HUES64 (cell line): ENCODE data around the gene TBC1D8.

Experiments used
- H3K27ac ChIP-seq: 2 replicates; pipeline ENCODE4 v1.7.0; 2013; ENCODE audit warnings: low read depth, low read length, inconsistent platforms
- H3K27me3 ChIP-seq: 2 replicates; pipeline ENCODE4 v1.6.1; 2013; ENCODE audit warnings: mild to moderate bottlenecking, low read length; ENCODE audit not compliant: insufficient read depth
- H3K36me3 ChIP-seq: 2 replicates; pipeline ENCODE4 v1.6.1; 2013; ENCODE audit warnings: mild to moderate bottlenecking, low read length; ENCODE audit not compliant: insufficient read depth
- H3K4me1 ChIP-seq: 2 replicates; pipeline ENCODE4 v1.6.1; 2013; ENCODE audit warnings: mild to moderate bottlenecking, low read length, moderate library complexity; ENCODE audit not compliant: insufficient read depth
- H3K4me3 ChIP-seq: 2 replicates; pipeline ENCODE4 v1.5.1; 2013; ENCODE audit warnings: mild to moderate bottlenecking, low read length, moderate library complexity
- H3K9ac ChIP-seq: 2 replicates; pipeline ENCODE4 v1.6.1; 2013; ENCODE audit warnings: mild to moderate bottlenecking, low read depth, low read length
- H3K9me3 ChIP-seq: 2 replicates; pipeline ENCODE4 v1.6.1; 2013; ENCODE audit warnings: low read depth, low read length; ENCODE audit not compliant: insufficient read depth
- WGBS: fragments of 150-250, 120-280 bp; methylation state at CpG from one replicate; pipeline ENCODE4 v1.1.7; 2013; ENCODE audit warnings: missing lambda C conversion rate; 5-methylcytosine and 5-hydroxymethylcytosine counted together

The TBC1D8 gene

DNA sequence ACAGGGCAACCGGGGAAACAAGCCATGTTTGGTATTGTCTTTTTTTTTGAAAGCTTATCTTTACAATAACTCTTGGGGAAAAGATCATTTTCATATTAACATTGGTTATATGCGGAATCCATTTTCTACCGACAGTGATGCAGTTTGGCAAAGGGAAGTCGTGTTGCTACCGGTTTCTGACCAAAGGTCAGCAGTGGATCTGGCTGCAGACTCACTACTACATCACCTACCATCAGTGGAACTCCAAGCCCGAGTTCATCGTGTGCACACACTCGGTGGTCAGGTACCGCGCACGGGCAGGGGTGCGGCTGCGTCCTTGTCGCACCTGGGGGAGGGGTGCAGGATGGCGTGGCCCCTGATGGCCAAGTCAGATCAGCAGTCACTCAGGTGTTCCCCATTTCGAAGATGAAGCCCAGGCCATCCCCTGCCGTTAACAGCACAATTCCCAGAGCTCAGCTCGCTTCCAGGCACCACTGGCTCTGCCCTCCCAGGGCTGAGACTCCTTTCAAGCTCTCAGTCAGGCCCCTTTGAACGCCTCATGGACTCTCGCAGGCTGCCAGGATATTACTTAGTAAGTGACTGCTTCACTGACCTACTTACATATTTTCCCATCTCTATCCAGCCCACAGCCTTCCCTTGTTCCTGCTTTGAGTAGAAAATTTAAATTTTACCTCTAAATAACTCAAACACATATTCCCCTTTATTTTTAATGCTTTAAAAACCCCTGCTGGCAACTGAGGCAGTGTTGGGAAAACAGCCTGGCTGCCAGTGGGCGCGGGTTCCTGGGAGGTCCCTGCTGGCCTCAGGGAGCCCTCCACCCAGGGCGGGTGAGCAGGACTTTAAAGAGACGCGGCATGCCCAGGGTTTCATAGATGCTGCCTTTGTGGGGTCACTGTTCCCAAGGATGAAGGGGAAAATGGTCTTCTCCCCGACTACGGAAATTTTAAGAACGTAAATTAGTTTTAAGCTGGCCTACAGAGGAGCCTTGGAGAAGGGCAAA is 182.7 kb downstream of the TBC1D8 start:
- Histone ChIP-seq H3K27ac (no peak overlapping the region), H3K4me1 (no peaks in the 10 kb centered on the region)
- 93% methylated on average over 28 of the region's 28 CpGs for WGBS

DNA sequence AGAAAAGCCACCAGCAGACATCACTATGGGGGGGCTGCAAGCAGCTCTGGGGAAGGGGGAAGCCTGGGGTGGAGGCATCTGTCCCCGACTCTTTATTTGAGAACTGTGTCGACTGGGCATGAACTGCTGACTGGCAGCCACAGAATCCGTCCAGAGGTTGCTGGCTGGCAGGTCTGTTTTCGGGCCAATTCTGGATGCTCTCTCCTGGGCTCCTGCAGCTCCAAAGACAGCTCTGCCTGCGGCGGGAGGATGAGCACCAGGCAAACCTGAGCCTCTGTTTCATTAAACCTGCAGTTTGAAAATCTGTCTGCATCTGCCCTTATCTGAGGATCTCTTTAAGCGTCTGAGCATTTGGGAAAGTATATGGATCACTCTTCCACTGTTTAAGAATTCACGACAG is 183.5 kb downstream of the TBC1D8 start:
- Histone ChIP-seq H3K4me1 (no peaks in the 10 kb centered on the region), H3K27me3 (no peaks in the 10 kb centered on the region), H3K9me3 (no peaks in the 10 kb centered on the region), H3K36me3 (no peaks in the 10 kb centered on the region), H3K27ac (no peak overlapping the region), H3K9ac (no peak overlapping the region), H3K4me3 (no peak overlapping the region)
- 91% methylated on average over 8 of the region's 8 CpGs for WGBS

More for the DNA sequence above, 182.7 kb downstream of the TBC1D8 start:
- Histone ChIP-seq H3K27me3 (no peaks in the 10 kb centered on the region), H3K36me3 (no peaks in the 10 kb centered on the region), H3K9me3 (no peaks in the 10 kb centered on the region), H3K9ac (no peak overlapping the region), H3K4me3 (no peak overlapping the region)

DNA sequence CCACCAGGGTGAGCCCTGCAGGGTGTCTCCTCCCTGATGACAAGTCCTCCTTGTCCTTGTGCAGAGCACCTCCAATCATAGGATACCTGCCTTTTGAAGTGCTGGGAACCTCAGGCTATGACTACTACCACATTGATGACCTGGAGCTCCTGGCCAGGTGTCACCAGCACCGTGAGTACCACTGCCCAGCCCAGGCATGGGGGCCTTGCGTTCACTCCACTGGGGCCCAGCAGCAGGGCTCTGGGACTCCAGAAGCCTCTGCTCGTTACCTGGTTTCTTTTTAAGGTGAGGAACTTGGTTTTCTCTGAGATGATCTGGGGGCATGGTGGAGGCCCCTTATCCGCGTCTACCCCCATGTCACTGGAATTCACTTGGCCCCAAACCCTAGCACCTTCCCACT is 185.6 kb downstream of the TBC1D8 start:
- Histone ChIP-seq H3K36me3 (no peaks in the 10 kb centered on the region), H3K9ac (no peak overlapping the region), H3K27ac (no peak overlapping the region), H3K4me1 (no peaks in the 10 kb centered on the region), H3K27me3 (no peaks in the 10 kb centered on the region), H3K4me3 (no peak overlapping the region), H3K9me3 (no peaks in the 10 kb centered on the region)
- WGBS: 96% methylated on average over 5 of the region's 5 CpGs

DNA sequence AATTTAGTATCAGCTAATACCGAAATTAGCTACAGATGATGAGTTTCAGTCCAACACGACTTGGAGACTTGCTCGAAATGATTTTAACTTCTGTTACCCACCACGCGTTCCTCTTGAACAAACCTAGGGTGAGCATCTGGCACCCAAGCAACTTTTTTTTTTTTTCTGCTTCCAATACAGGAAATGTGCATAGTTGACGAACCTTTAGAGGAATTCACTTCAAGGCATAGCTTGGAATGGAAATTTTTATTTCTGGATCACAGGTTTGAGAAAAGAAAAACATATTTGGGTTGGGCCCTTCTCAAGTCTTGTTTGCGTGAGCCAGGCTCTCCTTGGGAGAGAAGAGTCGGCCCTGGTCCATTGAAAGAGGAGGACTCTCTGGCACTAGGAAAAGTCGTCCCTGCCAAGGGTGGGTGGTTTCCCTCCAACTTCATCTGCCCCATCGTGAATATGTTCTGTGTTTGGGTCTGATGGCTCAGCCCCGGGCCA is 186.5 kb downstream of the TBC1D8 start:
- H3K27me3 ChIP-seq: no peaks in the 10 kb centered on the region
- H3K4me3 ChIP-seq: no peak overlapping the region
- H3K9me3 ChIP-seq: no peaks in the 10 kb centered on the region
- no peak overlapping the region for H3K27ac ChIP-seq
- no peaks in the 10 kb centered on the region for H3K36me3 ChIP-seq
- H3K9ac ChIP-seq: no peak overlapping the region
- no peaks in the 10 kb centered on the region for H3K4me1 ChIP-seq
- WGBS: 86% methylated on average over 11 of the region's 11 CpGs

DNA sequence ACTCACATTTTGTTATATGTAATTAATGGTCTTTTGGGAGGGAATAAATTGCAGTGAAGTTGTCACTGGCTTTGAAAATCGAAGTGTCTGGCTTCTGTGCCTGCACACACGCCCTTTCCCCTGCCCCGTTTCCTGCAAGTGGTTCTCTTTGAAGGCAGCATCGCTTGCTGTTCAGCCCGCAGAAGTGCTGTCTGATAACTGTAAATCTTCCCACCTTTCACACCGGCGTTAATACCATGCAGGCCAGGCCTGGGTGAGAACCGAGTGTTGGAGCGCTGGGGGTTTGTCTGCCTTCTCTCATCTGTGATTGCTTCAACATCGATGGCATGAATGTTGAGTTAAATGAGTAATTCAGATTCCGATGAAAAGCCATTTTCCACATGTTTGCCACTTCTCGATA is 187.0 kb downstream of the TBC1D8 start:
- Histone ChIP-seq H3K27me3 (no peaks in the 10 kb centered on the region), H3K9me3 (no peaks in the 10 kb centered on the region), H3K9ac (no peak overlapping the region), H3K4me1 (no peaks in the 10 kb centered on the region), H3K27ac (no peak overlapping the region), H3K36me3 (no peaks in the 10 kb centered on the region), H3K4me3 (no peak overlapping the region)
- 93% methylated on average over 12 of the region's 12 CpGs for WGBS

DNA sequence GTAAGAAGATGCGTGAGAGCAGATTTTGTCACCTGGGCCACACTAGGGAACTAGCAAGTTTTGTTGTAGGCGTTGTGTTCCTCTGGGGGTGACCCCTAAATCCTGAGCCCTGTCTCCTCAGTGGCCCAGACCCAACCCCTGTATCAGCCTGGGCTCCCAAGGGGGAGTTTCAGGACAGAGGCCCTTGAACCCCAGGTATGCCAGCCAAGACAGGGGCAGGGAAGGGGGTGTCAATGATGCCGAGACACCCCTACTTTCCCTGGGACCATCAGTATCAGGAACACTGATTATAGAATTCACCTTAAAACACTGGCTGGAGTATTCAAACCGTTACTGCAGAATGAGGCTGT is 188.2 kb downstream of the TBC1D8 start:
- H3K27ac ChIP-seq: no peak overlapping the region
- H3K9ac ChIP-seq: no peak overlapping the region
- H3K4me3 ChIP-seq: no peak overlapping the region
- H3K27me3 ChIP-seq: no peaks in the 10 kb centered on the region
- H3K36me3 ChIP-seq: no peaks in the 10 kb centered on the region
- H3K9me3 ChIP-seq: no peaks in the 10 kb centered on the region
- H3K4me1 ChIP-seq: no peaks in the 10 kb centered on the region
- WGBS: 83% methylated on average over 4 of the region's 4 CpGs

DNA sequence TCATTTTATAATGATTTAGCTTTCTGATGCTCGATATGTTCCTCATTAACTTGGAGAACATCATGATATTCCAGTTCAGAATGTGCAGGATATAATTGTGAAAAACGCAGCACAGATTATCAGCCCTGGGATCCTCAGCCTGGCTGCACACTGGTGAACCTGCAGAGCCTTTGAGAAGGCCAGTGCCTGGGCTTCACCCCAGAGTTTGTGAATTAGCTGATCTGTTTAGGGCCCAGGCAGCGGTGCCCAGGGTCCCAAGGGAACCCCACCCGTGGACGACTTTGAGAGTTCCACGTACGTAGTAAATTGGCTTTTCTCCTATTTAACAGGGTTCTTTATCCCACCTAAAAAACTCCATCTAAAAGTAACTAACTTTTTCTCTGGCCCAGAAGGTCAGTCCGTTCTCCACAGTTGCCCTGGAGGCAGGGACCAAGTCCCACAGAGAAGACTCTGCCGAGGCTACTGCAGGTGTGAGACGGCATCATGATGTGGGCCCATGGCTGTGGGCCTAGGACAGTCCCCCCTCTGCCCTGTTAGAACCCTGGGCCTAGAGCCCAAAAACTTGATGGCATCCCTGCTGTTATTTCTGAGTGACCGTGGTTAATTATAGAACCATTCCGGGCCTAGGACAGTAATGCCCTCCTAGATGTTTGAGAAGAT is 188.7 kb downstream of the TBC1D8 start:
- H3K4me1 ChIP-seq: no peaks in the 10 kb centered on the region
- H3K9ac ChIP-seq: no peak overlapping the region
- WGBS: 96% methylated on average over 12 of the region's 12 CpGs
- no peak overlapping the region for H3K27ac ChIP-seq
- no peaks in the 10 kb centered on the region for H3K27me3 ChIP-seq
- no peaks in the 10 kb centered on the region for H3K36me3 ChIP-seq
- no peak overlapping the region for H3K4me3 ChIP-seq
- no peaks in the 10 kb centered on the region for H3K9me3 ChIP-seq

DNA sequence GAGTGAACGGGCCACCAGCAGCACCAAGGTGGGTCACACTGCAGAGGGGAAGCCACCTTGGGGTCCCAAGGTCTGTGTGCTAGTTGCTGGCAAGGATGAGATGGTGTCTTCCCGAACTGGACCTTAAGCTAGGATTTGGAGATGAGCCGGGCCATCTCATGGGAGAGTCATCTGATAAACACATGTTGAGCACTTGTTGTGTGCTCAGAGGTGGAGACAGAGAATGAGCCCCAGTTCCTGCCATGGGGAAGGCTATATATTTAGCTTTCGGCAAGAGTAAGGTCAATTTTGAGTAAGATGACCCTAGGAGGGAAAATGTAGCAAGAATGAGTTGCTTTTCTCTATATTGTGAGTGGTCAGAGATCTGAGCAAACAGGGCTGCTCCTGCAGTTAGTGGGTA is 190.5 kb downstream of the TBC1D8 start:
- Histone ChIP-seq H3K27ac (no peak overlapping the region), H3K9ac (no peak overlapping the region), H3K27me3 (no peaks in the 10 kb centered on the region), H3K4me1 (no peaks in the 10 kb centered on the region), H3K36me3 (no peaks in the 10 kb centered on the region), H3K9me3 (no peaks in the 10 kb centered on the region), H3K4me3 (no peak overlapping the region)
- WGBS: 94% methylated on average over 4 of the region's 4 CpGs

DNA sequence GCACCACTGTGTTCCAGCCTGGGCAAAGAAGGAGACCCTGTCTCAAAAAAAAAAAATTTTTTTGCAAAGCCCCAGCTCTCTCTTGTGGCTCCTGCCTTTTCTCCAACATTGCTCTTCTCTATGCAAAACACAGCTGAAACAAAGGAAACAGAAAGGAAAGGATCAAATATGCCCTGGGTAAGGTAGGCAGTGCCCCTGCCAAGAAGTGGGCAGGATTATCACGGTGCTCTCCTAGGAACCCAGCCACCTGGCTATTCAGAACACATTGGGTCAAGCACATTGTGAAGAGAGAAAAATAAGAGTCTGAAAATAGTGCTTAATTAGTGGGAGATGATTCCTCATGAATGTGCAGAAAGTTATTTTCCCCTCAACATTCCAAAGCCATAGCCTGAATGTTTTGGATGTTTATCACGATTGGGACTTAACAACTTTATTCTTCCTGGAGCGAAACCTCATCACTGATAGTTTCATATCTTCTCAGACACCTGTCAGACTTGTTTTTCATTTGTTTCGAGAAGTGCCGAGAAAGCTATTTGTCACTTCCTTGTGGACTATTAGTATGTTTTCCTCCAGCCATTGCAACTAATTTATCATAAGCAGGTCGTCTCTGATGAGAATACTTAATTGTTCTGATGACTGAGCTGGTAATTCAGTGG is 191.8 kb downstream of the TBC1D8 start:
- H3K4me3 ChIP-seq: no peak overlapping the region
- no peaks in the 10 kb centered on the region for H3K27me3 ChIP-seq
- H3K9me3 ChIP-seq: no peaks in the 10 kb centered on the region
- no peaks in the 10 kb centered on the region for H3K36me3 ChIP-seq
- H3K4me1 ChIP-seq: no peaks in the 10 kb centered on the region
- H3K27ac ChIP-seq: no peak overlapping the region
- H3K9ac ChIP-seq: no peak overlapping the region
- 97% methylated on average over 6 of the region's 6 CpGs for WGBS

DNA sequence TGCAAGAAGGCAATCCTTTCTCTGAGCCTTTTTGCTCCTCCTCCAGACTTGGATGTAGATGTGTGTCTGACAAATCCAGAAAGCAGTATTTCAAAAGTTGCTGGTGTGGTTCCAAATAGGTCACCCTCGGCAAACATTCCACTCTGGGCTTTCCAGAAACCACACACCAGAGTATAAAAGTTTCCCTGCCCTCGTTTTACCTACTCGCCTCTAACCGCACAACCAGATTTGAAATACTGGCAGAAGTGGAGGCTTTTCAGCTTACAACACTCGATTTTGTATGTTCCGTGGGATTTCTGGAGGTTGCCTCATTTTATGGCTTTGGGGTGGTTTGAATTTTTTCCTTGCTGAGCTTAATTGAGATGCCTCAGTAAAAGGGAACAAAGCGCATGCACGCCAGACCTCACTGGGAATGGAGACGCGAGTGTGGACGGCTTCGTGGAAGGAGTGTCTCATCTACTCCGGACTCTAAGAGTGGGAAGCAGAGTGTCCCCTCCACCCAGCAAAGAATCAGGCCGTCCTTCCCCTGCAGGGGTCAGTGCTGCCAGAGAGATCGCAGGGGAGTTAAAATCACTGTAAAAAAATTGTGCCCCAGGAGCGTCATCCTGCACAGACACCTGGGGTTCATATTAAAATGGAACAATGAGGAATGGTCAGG is 193.1 kb downstream of the TBC1D8 start:
- Histone ChIP-seq H3K4me3 (no peak overlapping the region), H3K27me3 (no peaks in the 10 kb centered on the region), H3K36me3 (no peaks in the 10 kb centered on the region), H3K9me3 (no peaks in the 10 kb centered on the region), H3K9ac (no peak overlapping the region), H3K4me1 (no peaks in the 10 kb centered on the region), H3K27ac (no peak overlapping the region)
- 92% methylated on average over 16 of the region's 16 CpGs for WGBS
